Activated T-helper 1 cell treated with anti-CD3 and anti-CD28 coated beads, Interleukin-12 subunit alpha, Interleukin-12 subunit beta, Interleukin-2, Interleukin-4 antibody, amounts not matched to agents 30 ng/mL and 10 ng/mL and 1 ng/mL, durations not matched to agents 14 hours and 24 hours and 36 hours (primary cell): Measurements from ENCODE around the gene CD47. TPM values are rescaled to one million over a fixed set of nuclear protein-coding genes. Genes with fewer than 3 reads are reported as not detected.

Experiments
- DNase-seq: peaks from one replicate; pipeline ENCODE4 v3.0.0; 2021; ENCODE audit warnings: low spot score
- H3K27ac Mint-ChIP-seq: one replicate; pipeline ENCODE4 v1.8.0; 2021; ENCODE audit warnings: mild to moderate bottlenecking, mixed read lengths
- H3K27me3 Mint-ChIP-seq: one replicate; pipeline ENCODE4 v1.8.0; 2022; ENCODE audit warnings: mild to moderate bottlenecking, moderate library complexity, mixed read lengths; ENCODE audit not compliant: insufficient read depth
- H3K36me3 Mint-ChIP-seq: one replicate; pipeline ENCODE4 v1.8.0; 2021; ENCODE audit warnings: low read depth, mixed read lengths
- H3K4me1 Mint-ChIP-seq: one replicate; pipeline ENCODE4 v1.8.0; 2021; ENCODE audit warnings: low read depth, mixed read lengths
- H3K4me3 Mint-ChIP-seq: one replicate; pipeline ENCODE4 v1.8.0; 2021; ENCODE audit warnings: mild to moderate bottlenecking, moderate library complexity, mixed read lengths
- H3K9me3 Mint-ChIP-seq: one replicate; pipeline ENCODE4 v1.8.0; 2021; ENCODE audit warnings: mixed read lengths
- intact Hi-C: fragments of 100-400 bp; cut with micrococcal nuclease; formaldehyde crosslinking; loops from one replicate; pipeline ENCODE4 v1.15.1; 2024
- total RNA-seq: library from RNA; stranded (reverse); gene quantifications from 2 replicates; pipeline ENCODE4 v1.2.3, GENCODE V29; 2022

The CD47 gene
- total RNA-seq, 1 donor from 2014 or later = 98.3 TPM

- intact Hi-C loops = no loop called here
- peaks cover 52% of the 10 kb centered on the region for H3K36me3 Mint-ChIP-seq
Measured at GRCh38 chr3:108053067-108053466, 37.8 kb downstream of the CD47 start.

GRCh38 chr3:108051005-108051404 lies 39.8 kb downstream of the CD47 start:
- intact Hi-C loops = no loop called here
- H3K9me3 Mint-ChIP-seq = no peaks in the 10 kb centered on the region
- no peak overlapping the region for H3K4me3 Mint-ChIP-seq
- H3K27ac Mint-ChIP-seq = no peak overlapping the region
- no peak for DNase-seq
- H3K36me3 Mint-ChIP-seq = peaks cover 54% of the 10 kb centered on the region
- H3K4me1 Mint-ChIP-seq = peaks cover 37% of the 10 kb centered on the region
- no peaks in the 10 kb centered on the region for H3K27me3 Mint-ChIP-seq

More at GRCh38 chr3:108053067-108053466, 37.8 kb downstream of the CD47 start:
- Mint-ChIP-seq H3K9me3 (no peaks in the 10 kb centered on the region), H3K27me3 (no peaks in the 10 kb centered on the region), H3K27ac (no peak overlapping the region), H3K4me1 (peaks cover 40% of the 10 kb centered on the region), H3K4me3 (no peak overlapping the region)
- no peak for DNase-seq

GRCh38 chr3:108047987-108048386 lies 42.8 kb downstream of the CD47 start:
- no peaks in the 10 kb centered on the region for H3K9me3 Mint-ChIP-seq
- intact Hi-C loops = loop anchor here (5.0 kb wide), 1 partner anchor 79 kb away; no protein-coding TSS in a partner anchor
- H3K4me3 Mint-ChIP-seq = no peak overlapping the region
- H3K27ac Mint-ChIP-seq = no peak overlapping the region
- no peak for DNase-seq
- H3K4me1 Mint-ChIP-seq = peaks cover 22% of the 10 kb centered on the region
- H3K27me3 Mint-ChIP-seq = no peaks in the 10 kb centered on the region
- peaks cover 50% of the 10 kb centered on the region for H3K36me3 Mint-ChIP-seq

GRCh38 chr3:108046247-108046646 lies 44.6 kb downstream of the CD47 start:
- Mint-ChIP-seq H3K36me3 (peaks cover 48% of the 10 kb centered on the region), H3K4me3 (no peak overlapping the region), H3K4me1 (peaks cover 12% of the 10 kb centered on the region), H3K9me3 (no peaks in the 10 kb centered on the region), H3K27me3 (no peaks in the 10 kb centered on the region), H3K27ac (no peak overlapping the region)
- intact Hi-C loops = loop anchor here (5.0 kb wide), 1 partner anchor 81 kb away; no protein-coding TSS in a partner anchor
- no peak for DNase-seq

- Mint-ChIP-seq H3K4me1 (peaks cover 12% of the 10 kb centered on the region), H3K27ac (no peak overlapping the region), H3K36me3 (peaks cover 44% of the 10 kb centered on the region), H3K27me3 (no peaks in the 10 kb centered on the region), H3K9me3 (no peaks in the 10 kb centered on the region), H3K4me3 (no peak overlapping the region)
- intact Hi-C loops = loop anchor here (5.0 kb wide), 1 partner anchor 83 kb away; no protein-coding TSS in a partner anchor
- DNase-seq = no peak
Measured at GRCh38 chr3:108044699-108045098, 46.1 kb downstream of the CD47 start.

- H3K9me3 Mint-ChIP-seq = no peaks in the 10 kb centered on the region
- H3K4me1 Mint-ChIP-seq = no peaks in the 10 kb centered on the region
- no peak for DNase-seq
- H3K36me3 Mint-ChIP-seq = peaks cover 35% of the 10 kb centered on the region
- no peaks in the 10 kb centered on the region for H3K27me3 Mint-ChIP-seq
- H3K4me3 Mint-ChIP-seq = no peak overlapping the region
- no peak overlapping the region for H3K27ac Mint-ChIP-seq
- intact Hi-C loops = no loop called here
Measured at GRCh38 chr3:108042300-108042699, 48.5 kb downstream of the CD47 start.

- H3K4me3 Mint-ChIP-seq = no peak overlapping the region
- H3K4me1 Mint-ChIP-seq = peaks cover under 1% of the 10 kb centered on the region
- no peak overlapping the region for H3K27ac Mint-ChIP-seq
- no peak for DNase-seq
- no peaks in the 10 kb centered on the region for H3K9me3 Mint-ChIP-seq
- intact Hi-C loops = no loop called here
- H3K36me3 Mint-ChIP-seq = peaks cover 30% of the 10 kb centered on the region
- H3K27me3 Mint-ChIP-seq = no peaks in the 10 kb centered on the region
Measured at GRCh38 chr3:108041253-108041652, 49.6 kb downstream of the CD47 start.

- DNase-seq = no peak
- H3K9me3 Mint-ChIP-seq = no peaks in the 10 kb centered on the region
- intact Hi-C loops = no loop called here
- no peak overlapping the region for H3K4me3 Mint-ChIP-seq
- H3K27ac Mint-ChIP-seq = no peak overlapping the region
- H3K4me1 Mint-ChIP-seq = peaks cover 8% of the 10 kb centered on the region
- H3K27me3 Mint-ChIP-seq = no peaks in the 10 kb centered on the region
- H3K36me3 Mint-ChIP-seq = peaks cover 24% of the 10 kb centered on the region
Measured at GRCh38 chr3:108037770-108038169, 53.1 kb downstream of the CD47 start.

- Mint-ChIP-seq H3K36me3 (peaks cover 18% of the 10 kb centered on the region), H3K4me1 (peaks cover 8% of the 10 kb centered on the region), H3K27ac (no peak overlapping the region), H3K27me3 (no peaks in the 10 kb centered on the region), H3K4me3 (no peak overlapping the region), H3K9me3 (no peaks in the 10 kb centered on the region)
- no peak for DNase-seq
- intact Hi-C loops = no loop called here
Measured at GRCh38 chr3:108036984-108037741, 53.7 kb downstream of the CD47 start.

GRCh38 chr3:108036401-108036800 lies 54.4 kb downstream of the CD47 start:
- intact Hi-C loops = no loop called here
- H3K4me3 Mint-ChIP-seq = no peak overlapping the region
- no peaks in the 10 kb centered on the region for H3K27me3 Mint-ChIP-seq
- no peak for DNase-seq
- peaks cover 8% of the 10 kb centered on the region for H3K4me1 Mint-ChIP-seq
- H3K9me3 Mint-ChIP-seq = no peaks in the 10 kb centered on the region
- no peak overlapping the region for H3K27ac Mint-ChIP-seq
- H3K36me3 Mint-ChIP-seq = peaks cover 14% of the 10 kb centered on the region

- intact Hi-C loops = no loop called here
- H3K4me3 Mint-ChIP-seq = no peak overlapping the region
- no peak for DNase-seq
- H3K4me1 Mint-ChIP-seq = peaks cover 8% of the 10 kb centered on the region
- H3K9me3 Mint-ChIP-seq = no peaks in the 10 kb centered on the region
- H3K36me3 Mint-ChIP-seq = peaks cover 12% of the 10 kb centered on the region
- no peak overlapping the region for H3K27ac Mint-ChIP-seq
- H3K27me3 Mint-ChIP-seq = no peaks in the 10 kb centered on the region
Measured at GRCh38 chr3:108035751-108036150, 55.1 kb downstream of the CD47 start.

GRCh38 chr3:108031895-108032294 lies 58.9 kb downstream of the CD47 start:
- intact Hi-C loops = no loop called here
- H3K36me3 Mint-ChIP-seq = peaks cover 26% of the 10 kb centered on the region

GRCh38 chr3:108030960-108031359 lies 59.9 kb downstream of the CD47 start:
- Mint-ChIP-seq H3K36me3 (peaks cover 27% of the 10 kb centered on the region), H3K27ac (no peak overlapping the region), H3K4me3 (no peak overlapping the region), H3K27me3 (no peaks in the 10 kb centered on the region), H3K4me1 (peaks cover 5% of the 10 kb centered on the region), H3K9me3 (peaks cover 3% of the 10 kb centered on the region)
- intact Hi-C loops = no loop called here
- DNase-seq = no peak

More at GRCh38 chr3:108031895-108032294, 58.9 kb downstream of the CD47 start:
- H3K27me3 Mint-ChIP-seq = no peaks in the 10 kb centered on the region
- H3K4me3 Mint-ChIP-seq = no peak overlapping the region
- no peak overlapping the region for H3K27ac Mint-ChIP-seq
- H3K9me3 Mint-ChIP-seq = peaks cover 3% of the 10 kb centered on the region
- peaks cover 8% of the 10 kb centered on the region for H3K4me1 Mint-ChIP-seq
- DNase-seq = no peak
